ENCODE measurements around the gene COL28A1.

COL28A1 gene

GRCh38 chr7:7323352-7323751 lies 212.3 kb downstream of the COL28A1 start:
- DNase-seq, result no peak

GRCh38 chr7:7321681-7322080 lies 214.0 kb downstream of the COL28A1 start:
- no peak for DNase-seq

GRCh38 chr7:7318601-7319000 lies 217.1 kb downstream of the COL28A1 start:
- DNase-seq, result no peak

GRCh38 chr7:7317850-7318249 lies 217.8 kb downstream of the COL28A1 start:
- no peak for DNase-seq

- DNase-seq, result no peak
Observed at GRCh38 chr7:7315851-7316250, 219.8 kb downstream of the COL28A1 start.

- no peak for DNase-seq
Observed at GRCh38 chr7:7312323-7312722, 223.3 kb downstream of the COL28A1 start.

GRCh38 chr7:7311001-7311400 lies 224.7 kb downstream of the COL28A1 start:
- no peak for DNase-seq

GRCh38 chr7:7309203-7309602 lies 226.5 kb downstream of the COL28A1 start:
- no peak for DNase-seq

All from hematopoietic multipotent progenitor cell treated with erythropoietin and hydrocortisone succinate and interleukin-3 and kit ligand, for 4 days (in vitro differentiated cells).